DMS 273 (cell line): ENCODE data around the gene PTN.
A peak's percentile ranks its signal among the peaks of the same experiment; 100 is the strongest.

Experiments
- DNase-seq: peaks from one replicate; lab custom pipeline; 2025; ENCODE audit not compliant: unreplicated experiment; lab: John Stamatoyannopoulos, UW

PTN gene, protein sequence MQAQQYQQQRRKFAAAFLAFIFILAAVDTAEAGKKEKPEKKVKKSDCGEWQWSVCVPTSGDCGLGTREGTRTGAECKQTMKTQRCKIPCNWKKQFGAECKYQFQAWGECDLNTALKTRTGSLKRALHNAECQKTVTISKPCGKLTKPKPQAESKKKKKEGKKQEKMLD

DNA sequence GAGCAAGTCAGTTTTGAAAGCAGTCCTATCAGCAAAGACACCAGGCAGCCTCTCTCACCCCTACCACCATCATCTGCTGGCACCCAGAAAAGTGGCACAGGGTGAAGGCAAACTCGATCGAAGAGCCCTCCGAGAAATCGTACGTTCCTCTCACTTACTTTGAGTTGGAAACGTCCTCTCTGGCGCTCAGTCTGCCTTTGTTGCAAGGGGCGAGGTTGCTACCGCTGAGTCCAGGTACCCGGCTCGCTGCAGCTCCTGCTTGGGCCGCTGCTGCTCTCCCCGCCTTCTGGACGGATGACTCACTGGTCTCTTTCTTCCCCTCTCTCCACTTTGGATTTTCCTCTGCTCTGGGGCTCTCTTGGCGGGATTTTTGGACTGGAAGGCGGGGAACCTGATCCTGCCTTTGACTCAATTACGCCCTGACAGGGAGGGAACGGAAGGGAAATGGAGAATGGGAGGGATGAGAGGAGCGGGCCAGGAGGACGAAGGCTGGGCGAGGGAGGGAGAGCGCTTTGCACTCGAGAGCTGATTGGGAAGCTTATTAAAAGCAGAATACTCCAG is at the start of gene PTN:
PTN (minus strand) TSS at position 453 of the 561 bp plus-strand sequence. CDS start 88,760 bp downstream, outside the sequence.
- DNase-seq, result no peak

DNA sequence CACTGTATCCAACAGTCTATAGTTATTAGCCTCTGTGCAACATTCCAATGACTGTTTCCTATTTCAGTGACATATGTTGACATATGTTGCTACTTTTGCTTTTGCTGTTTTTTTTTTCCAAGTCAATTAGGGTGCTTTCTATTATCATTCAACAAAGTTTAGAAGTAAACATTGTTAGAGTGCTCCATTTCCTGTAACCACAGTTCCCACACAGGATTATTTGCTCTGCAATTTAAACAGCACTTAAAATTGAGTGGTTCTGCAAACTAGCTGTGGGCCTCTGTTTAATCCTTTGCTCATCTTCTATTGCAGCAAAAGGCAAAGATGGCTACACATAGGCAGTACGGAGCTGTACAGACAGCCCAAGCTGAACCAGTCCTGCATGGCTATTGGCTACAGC is 46.5 kb upstream of the PTN start:
- DNase-seq, result no peak

DNA sequence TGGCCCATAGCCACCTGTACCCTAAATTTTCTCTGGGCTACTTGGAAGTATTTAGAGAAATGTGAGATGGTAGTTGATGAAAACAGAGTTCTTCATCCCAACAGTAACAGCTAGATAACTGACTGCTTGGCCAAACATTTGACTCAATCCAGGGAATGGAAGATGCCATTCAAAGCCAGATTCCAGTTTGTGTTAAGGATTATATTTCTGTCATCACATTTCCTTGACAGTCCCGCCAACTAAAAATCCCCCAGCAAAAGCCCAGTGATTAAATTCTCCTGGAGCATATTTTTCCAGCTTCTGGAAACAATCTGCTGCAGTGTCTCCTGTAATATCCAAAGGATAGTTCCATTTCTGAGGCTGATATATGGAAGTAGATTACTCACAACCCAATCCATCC is 45.4 kb upstream of the PTN start:
- no peak for DNase-seq

DNA sequence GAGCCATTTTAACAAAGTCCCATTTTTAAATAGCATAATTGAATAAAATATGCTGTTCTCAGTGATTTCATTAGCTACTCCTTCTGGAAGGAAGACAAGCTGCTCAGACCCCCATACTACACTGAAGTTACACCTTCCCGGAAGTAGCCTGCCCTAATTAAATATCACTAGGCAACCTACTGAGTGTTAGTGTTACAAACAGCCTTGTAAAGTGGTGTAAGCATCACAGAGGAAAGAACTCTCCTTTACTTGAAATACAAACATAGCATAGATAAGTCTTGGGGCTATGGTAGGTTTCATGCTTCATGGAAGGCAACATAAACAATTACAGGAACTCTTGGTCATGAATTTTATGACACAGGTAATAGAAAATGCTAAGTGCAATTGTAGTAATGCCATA is 43.4 kb upstream of the PTN start:
- DNase-seq, result no peak

DNA sequence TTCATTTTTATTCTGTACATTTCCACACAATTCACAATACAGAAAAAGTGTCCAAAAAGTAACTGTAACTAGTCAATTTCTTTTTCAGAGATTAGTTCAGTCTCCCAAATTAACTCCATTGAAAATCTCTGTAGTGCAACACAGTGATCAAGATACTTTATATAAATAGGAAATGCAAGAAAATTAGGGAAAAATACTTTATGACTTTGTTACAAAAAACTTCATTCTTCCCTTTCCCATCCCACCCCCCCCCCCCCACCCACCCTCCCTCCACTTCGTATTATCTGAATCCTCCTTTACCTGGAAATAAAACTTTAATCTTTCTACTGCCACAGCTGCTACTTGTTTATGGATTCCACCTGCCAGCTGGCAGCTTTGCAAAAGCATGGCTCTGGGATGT is 37.5 kb upstream of the PTN start:
- DNase-seq, result no peak

DNA sequence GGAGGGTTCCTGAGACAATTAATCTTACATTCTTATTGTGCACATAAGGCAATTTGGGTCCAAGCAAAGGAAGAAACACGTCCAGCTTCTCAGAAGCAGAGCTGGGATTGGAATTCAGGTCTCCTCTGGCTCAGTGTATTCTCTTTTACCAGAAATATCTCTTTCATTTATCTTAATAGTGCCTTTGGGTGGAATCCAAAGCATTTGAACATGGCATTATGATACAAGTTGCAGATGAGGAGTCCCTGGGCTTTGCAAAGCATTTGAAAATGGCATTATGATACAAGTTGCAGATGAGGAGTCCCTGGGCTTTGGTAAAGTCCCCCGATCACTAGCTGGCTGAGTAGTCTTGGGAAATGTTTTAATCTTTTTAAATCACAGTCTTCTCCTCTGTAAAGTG is 30.0 kb upstream of the PTN start:
- DNase-seq, result no peak

DNA sequence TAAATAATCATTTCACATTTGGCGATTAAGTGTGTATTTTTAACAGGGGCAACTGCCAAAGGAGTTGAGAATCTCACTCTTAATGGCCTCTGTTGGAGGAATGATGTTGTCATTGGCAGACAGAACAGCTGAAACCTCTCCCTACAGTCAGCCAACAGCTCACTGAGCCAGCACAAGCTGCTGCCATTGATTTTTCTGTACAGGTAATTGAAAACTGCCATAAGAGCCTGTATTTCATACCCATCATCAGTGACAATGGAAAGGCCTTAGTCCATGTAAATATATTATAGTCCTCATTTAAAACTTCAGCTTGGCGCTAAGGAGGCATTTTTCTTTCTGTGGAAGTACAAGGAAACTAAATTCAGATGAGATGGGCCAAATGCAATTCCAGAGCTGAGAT is 28.1 kb upstream of the PTN start:
- DNase-seq, result no peak

DNA sequence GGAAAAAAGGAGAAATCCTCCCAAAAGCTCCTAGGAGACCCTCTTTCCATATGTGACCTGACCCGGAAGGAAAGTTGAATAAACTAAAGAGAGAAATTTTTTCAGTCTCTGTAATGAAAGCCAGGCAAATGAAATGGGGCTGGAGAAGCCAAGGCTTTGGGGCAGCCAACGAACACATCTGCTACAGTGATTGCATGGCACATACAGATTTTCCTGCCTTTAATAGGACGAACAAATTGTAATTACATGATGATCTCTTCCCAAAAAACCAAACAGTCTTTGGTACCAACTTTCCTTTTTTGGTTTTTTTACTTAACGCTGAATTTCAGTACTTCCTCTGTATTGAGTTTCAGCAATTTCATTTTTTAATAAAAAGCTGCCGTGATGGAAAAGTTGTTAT is 23.5 kb upstream of the PTN start:
- DNase-seq, result no peak

DNA sequence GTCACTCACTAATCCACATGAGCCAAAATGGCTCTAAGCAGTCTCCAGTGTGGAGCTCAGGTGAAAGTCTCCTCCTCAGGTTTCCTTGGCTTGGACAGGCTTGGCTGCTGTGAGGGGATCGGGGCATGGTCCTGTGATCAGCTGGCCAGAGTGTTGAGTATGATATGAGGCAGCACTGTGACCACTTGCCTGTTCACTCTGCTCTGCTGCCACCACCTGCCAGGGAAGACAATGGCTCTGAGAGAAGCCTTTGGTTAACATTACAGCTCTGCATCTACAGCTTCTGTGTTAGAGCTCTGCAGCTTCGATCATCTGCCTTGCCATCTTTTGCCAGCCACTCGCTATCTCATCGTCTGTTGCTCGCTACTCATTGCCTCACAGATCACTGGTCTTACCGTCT is 20.1 kb upstream of the PTN start:
- no peak for DNase-seq

DNA sequence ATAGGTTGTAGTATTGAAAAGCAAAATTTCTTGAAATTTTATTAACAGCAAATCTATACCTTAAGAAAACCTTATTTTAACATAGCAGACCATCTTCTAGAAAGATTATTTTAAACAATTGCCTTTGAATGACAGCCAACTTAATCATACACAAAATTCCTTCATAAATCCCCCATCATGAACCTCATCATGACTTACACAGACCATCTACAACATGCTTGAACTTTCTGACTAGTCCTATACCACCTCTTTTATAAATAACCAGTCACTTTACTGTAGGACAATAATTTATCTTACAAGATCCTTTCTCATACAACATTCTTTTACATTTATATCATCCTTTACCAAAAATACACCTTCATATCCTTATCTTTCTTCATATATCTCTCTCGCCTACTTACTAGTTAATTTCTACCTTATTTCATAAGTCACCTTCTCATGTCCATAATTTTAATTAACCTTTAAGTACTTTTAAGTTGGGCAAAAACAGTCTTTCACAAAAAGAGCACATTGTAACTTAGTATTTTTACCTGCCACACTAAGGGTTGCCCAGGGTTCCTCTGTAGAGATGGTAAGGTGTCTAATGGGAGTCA is 16.6 kb upstream of the PTN start:
- peak; percentile 25 for DNase-seq

DNA sequence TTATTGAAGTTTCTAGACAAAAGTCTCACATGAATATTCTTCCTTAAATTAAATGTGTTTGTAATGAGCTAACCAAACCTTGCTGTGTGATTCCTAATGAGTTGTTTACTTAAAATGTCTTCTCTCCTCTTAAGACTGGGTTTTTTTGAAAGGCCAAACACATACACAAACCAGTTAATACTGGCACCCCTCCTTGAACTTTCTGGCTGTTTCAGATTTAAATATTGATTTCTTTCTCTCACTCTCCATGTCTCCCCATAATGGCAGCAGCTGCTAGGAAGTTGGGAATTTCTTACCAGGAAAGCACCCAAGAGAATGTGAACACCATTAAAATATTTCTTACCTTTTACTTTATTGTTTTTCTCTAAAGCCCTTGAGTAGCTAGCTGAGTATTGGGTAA is 11.4 kb upstream of the PTN start:
- no peak for DNase-seq

DNA sequence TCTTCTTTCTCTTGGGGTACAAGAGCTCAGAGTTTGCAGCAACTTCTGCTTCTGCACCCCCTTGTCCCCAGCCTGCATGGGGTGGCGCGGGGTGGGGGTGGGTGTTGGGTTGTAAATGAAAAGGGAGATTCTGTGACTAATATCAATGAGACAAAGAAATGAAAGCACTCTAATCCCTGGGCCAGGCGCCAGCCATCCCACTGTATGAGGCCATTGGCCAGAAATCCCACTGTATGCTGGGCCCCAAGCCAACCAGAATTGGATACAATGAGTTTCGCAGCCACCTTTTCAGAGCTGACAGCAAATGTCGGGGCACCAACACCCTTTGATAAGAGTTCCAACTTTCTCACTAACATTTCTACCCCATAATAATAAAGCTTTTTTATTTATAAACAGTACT is 10.9 kb upstream of the PTN start:
- no peak for DNase-seq

DNA sequence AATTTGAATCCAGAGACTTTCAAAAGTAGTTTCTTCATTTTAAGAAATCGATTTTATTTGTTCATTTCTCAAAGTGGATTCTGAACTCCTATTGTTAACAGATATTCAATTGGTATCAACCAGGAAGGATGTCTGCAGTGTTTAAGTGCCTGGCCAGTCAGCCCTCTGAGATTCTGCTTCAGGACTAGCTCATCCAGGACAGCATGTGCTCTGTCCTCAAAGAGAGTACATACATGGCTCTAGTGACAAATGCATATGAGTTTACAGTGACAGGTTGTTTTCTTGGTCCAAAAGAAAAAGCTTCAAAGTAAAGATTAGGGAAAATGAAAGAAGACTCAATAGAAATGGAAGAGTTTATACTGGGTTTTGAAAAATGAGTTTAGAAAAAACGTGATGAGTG is 8.4 kb upstream of the PTN start:
- no peak for DNase-seq

DNA sequence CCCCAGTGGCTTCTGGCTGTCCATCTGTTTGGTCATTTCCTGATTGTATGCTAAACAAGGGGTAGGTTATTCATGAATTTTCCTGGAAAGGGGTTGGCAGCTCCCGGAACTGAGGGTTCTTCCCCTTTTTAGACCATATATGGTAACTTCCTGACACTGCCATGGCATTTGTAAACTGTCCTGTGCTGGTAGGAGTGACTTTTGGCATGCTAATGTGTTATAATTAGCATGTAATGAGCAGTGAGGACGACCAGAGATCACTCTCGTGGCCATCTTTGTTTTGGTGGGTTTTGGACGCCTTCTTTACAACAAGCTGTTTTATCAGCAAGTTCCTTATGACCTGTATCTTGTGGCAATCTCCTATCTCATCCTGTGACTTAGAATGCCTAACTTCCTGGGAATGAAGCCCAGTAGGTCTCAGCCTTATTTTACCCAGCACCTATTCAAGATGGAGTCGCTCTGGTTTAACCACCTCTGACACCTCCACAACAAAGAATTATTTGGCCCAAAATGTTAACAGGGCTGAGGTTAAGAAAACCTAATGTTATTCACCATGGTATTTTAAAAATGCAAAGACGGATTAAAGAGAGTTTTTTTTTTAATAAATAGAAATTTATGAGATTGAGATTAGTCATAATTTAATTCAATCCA is 2.4 kb upstream of the PTN start:
- no peak for DNase-seq

DNA sequence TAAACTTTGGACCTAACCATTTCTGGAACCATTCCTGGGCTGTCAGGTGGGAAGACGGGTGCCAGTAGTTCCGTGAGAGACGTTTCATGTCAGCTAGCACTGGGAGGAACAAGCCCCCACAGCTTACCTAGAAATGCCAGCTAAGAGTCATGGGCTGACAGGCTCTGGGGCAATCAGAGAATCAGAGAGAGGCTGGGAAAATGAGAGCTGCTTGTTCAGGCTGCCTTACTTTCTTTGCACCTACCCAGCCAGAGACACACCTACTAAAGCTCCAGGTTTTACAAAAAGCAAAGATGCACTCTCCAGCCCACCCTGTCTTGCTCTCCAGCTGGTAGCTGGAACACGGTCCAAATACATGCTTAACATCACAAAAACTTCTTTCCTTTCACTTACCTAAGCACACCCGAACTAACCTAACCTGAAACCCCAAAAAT is 688 bp downstream of the PTN start:
- no peak for DNase-seq

DNA sequence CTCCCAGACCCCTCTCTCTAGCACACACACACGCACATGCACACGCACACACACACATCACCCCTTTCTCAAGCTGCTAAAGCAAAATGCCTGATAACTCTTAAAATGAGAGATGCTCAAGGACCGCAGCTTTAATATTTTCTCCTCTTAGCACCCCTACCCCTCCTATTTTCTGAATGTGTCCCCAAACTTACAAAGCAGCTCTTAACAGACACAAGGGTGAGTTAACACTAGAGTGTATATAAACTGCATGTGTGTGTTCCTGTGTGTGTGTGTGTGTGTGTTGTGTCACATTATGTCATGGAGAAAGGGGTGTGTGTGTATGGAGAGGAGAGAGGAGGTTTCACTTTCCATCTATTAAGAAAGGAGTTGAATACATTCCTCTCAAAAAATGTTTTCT is 1.3 kb downstream of the PTN start:
- DNase-seq, result no peak

DNA sequence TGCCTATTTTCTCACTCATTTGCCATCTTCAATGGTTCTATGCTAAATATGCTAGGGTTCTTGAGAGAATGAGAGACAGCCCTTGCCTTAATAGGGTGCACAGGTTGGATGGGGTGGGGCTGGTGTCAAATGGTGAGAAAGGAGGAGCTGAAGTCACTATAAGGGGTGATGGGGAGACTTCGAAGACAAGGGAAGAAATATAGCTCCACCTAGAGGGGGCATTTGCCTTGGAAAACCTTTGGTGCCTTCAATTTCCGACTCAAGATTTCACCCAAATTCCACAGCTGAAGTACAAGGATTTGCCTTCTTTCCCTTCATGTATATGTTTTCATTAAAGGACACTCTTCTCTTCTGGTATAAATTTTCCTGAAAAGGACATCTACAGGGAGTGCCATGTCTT is 5.6 kb downstream of the PTN start:
- peak; percentile 3 for DNase-seq

DNA sequence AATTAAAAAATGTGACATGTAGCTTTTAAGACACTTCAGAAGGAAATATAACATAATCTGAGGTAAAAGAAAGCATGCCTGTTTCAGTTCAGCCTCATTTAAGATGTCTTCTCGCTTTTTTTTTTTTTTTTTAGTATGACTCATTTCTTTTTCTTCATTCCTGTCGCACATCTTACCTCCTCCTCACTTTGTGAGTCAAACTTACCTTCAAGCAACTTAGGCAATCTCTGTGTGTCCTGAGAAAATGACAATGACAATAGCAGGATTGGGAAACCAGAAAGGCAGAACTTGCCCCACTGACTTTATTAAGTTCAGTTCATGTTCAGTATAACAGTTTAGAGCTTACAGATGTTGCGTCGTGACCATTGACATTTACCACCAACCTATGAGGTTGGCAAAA is 7.7 kb downstream of the PTN start:
- no peak for DNase-seq

DNA sequence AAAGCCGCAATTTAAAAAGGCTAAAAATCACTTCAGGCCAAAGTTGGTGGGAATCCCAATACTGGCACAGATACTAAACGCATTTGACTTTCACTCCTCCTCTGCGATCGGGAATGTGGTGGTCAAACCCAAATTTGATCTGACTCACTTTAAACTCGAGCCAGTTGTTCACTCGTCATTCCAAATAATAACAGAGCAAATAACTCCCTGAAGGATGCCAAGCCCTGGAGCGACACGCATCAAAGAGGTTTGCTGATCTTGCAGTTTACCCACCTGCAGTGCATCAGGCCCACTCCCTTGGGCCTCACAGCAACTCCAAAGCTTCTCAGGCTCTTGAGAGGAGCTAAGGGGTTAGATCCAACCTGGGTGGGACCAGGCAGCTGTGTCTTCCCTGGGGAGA is 12.2 kb downstream of the PTN start:
- no peak for DNase-seq

DNA sequence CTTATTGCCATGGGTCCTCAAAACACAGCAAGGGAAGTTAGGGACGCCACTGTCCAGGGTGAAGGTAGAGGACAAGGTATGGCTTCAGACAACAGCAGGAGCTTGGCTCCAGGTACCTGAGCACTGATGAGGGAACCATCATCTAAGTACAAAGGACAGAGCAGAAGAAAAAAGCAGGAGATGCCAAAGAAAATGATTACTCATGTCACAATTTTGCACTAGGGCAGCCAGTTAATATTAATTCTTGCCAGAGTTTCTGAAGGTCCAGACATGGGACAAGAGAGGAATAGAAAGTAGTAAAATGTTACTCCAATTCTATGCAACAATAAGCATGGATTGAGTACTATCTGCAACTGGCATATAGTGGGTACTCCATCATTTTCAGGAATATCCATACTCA is 14.1 kb downstream of the PTN start:
- DNase-seq, result no peak

DNA sequence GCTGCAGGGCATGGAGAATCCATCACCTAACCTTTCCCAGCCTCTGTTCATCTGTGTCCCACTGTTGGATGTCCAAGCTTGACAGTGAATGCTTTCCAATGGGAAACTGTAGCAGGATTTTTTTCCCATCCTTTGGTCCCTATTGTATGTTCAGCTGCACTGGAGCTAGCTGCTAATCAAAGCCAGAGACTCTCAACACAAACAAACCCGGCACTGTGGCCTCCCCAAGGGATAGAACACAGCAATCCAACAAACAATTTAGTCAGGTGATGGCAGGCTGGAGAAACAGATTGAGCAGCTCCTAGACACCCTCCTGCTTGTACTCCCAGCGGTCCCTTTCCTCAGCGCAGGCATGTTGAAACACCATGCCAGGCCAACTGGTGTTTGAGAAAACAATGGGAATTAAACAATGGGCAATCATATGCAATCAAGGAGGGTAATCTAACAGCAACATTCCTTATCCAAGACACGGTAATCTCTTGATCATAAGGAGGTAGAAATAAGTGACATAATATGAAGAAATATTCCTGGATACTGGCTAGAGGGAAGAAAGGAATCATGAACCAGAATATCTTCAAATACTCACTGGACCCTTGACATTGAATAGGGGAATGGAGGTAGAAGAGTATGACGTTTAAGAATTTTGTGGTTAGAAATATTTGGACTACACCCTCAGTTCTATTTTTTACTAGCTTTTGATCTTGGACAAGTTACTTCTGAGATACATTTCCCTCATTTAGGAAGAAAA is 15.0 kb downstream of the PTN start:
- no peak for DNase-seq

DNA sequence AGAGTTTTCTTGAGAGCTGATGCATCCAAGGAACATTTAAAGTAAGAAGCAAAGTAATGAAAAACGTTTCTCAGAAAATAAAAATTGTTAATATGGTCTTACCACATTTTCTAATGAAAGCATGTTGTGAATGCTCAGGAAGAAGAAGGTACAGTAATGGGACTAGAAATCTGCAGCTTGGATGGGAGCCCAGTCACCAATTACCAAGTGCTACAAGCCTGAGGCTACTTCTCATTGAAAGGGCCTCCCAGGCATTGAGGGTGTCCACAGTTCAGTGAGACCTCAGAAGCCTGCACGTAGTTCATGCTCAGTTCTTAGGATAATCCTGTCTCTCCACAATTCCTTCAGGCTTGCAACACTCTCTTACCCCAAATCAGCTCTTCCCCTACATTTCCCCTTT is 17.6 kb downstream of the PTN start:
- DNase-seq, result no peak
